HepG2 (cell line): ENCODE measurements around the gene NRK. TPM values are rescaled to one million over a fixed set of nuclear protein-coding genes. Genes with fewer than 3 reads are reported as not detected.

ENCODE experiments used
- ATAC-seq: fragments of 200-7000 bp; cut with Tn5 transposase; 3 replicates; pipeline ENCODE4 v1.9.1; 2020; ENCODE audit warnings: mild to moderate bottlenecking, moderate library complexity
- BruUV-seq: library from RNA; stranded (reverse); fragments of 400-500 nt; replicated peaks from 2 replicates; lab custom pipeline; 2021; lab: Mats Ljungman, UMichigan
- CTCF ChIA-PET: fragments of 300-600 bp; formaldehyde crosslinking; extraction: SDS; loops from one replicate; lab custom pipeline; 2021; ENCODE audit warnings: low total read pairs, inconsistent platforms, low intra/inter-chr PET ratio; lab: Yijun Ruan, JAX
- POLR2A ChIA-PET: fragments of 350-600 bp; sonication (Branson Sonifier 250); formaldehyde crosslinking; loops from one replicate; lab custom pipeline; 2020; ENCODE audit warnings: antibody characterized with exemption, inconsistent platforms; lab: Yijun Ruan, JAX
- DNase-seq: peaks from one replicate; pipeline ENCODE4 v3.0.0-alpha.2; 2015; ENCODE audit warnings: low spot score
- FAIRE-seq: peaks from 3 replicates; lab custom pipeline; 2011; peaks lifted over from hg19 to GRCh38; lab: Jason Lieb, UNC
- H2AFZ ChIP-seq: one replicate; pipeline ENCODE4 v1.6.1; 2011; ENCODE audit warnings: low read length, inconsistent platforms
- H3K27ac ChIP-seq: fragments of 300-600 bp; 3 replicates; pipeline ENCODE4 v1.8.0; 2011; ENCODE audit warnings: mixed run types, mild to moderate bottlenecking, mixed read lengths, low read length, inconsistent platforms; ENCODE audit not compliant: insufficient read depth; ENCODE audit errors: extremely low read length
- H3K27me3 ChIP-seq, 2 experiments: fragments of 200-600 bp in 1 of 2; 2 replicates in 1 of 2; 3 replicates in 1 of 2; pipeline versions ENCODE4 v1.6.0 to v1.8.0; 2011; ENCODE audit warnings: low read length in 2 of 2, mild to moderate bottlenecking in 2 of 2, moderate library complexity in 2 of 2, inconsistent platforms in 1 of 2; ENCODE audit not compliant: insufficient read depth in 2 of 2, control insufficient read depth in 1 of 2
- H3K36me3 ChIP-seq, 2 experiments: fragments of 200-600 bp in 1 of 2; replicated peaks in 1 of 2; 2 replicates in 1 of 2; 3 replicates in 1 of 2; pipeline versions ENCODE4 v1.5.1 to v1.8.0; 2011; ENCODE audit warnings: low read length in 2 of 2, inconsistent platforms in 1 of 2; ENCODE audit not compliant: insufficient read depth in 2 of 2, control insufficient read depth in 1 of 2
- H3K4me1 ChIP-seq: 2 replicates; pipeline ENCODE4 v1.5.1; 2012; ENCODE audit warnings: low read length, inconsistent platforms; ENCODE audit not compliant: insufficient read depth
- H3K4me2 ChIP-seq: 2 replicates; pipeline ENCODE4 v1.6.0; 2011; ENCODE audit warnings: low read depth, low read length, inconsistent platforms
- H3K4me3 ChIP-seq, 3 experiments: fragments of 200-600 bp in 1 of 3; sonication (generic), shearing (Covaris generic) in 1 of 3; replicated peaks in 1 of 3; 2 replicates each; pipeline ENCODE4 v1.5.1; 2011 to 2016; ENCODE audit warnings: low read length in 3 of 3, inconsistent platforms in 2 of 3, low read depth in 2 of 3, mild to moderate bottlenecking in 2 of 3, control low read depth in 1 of 3, mixed read lengths in 1 of 3; ENCODE audit not compliant: insufficient read depth in 1 of 3
- H3K79me2 ChIP-seq: one replicate; pipeline ENCODE4 v1.6.1; 2011; ENCODE audit warnings: low read length, inconsistent platforms; ENCODE audit not compliant: insufficient read depth
- H3K9ac ChIP-seq: 2 replicates; pipeline ENCODE4 v1.6.0; 2011; ENCODE audit warnings: mild to moderate bottlenecking, low read depth, low read length, inconsistent platforms; ENCODE audit not compliant: insufficient read depth
- H3K9me3 ChIP-seq: 2 replicates; pipeline ENCODE4 v1.5.1; 2012; ENCODE audit warnings: mild to moderate bottlenecking, low read length
- H4K20me1 ChIP-seq: 2 replicates; pipeline ENCODE4 v1.6.0; 2011; ENCODE audit warnings: inconsistent platforms, mild to moderate bottlenecking, low read length, moderate library complexity; ENCODE audit not compliant: insufficient read depth
- ASH2L ChIP-seq: fragments of 300-600, 200-600 bp; sonication (generic); IDR thresholded peaks from 2 replicates; pipeline ENCODE4 v1.7.0; 2017; ENCODE audit warnings: low read depth, mild to moderate bottlenecking, moderate library complexity, mixed read lengths, low read length; ENCODE audit not compliant: insufficient read length
- HHEX ChIP-seq: IDR thresholded peaks from 2 replicates; pipeline ENCODE4 v1.6.1; 2016; ENCODE audit warnings: control low read depth
- MAFK ChIP-seq, 2 experiments: IDR thresholded peaks in 1 of 2; conservative IDR thresholded peaks in 1 of 2; 2 replicates each; pipeline ENCODE4 v1.6.1; 2011; ENCODE audit warnings: improper control_type of control experiment in 2 of 2, low read length in 2 of 2
- NCOA2 ChIP-seq: sonication (generic); formaldehyde crosslinking; IDR thresholded peaks from 2 replicates; pipeline ENCODE4 v1.8.0; 2022; ENCODE audit warnings: inconsistent platforms
- RARA ChIP-seq: IDR thresholded peaks from 2 replicates; pipeline ENCODE4 v1.6.1; 2016; ENCODE audit warnings: missing genetic modification reagents, missing compliant biosample characterization
- SOX13 ChIP-seq, 3 experiments: fragments of 450-650 bp in 1 of 3; sonication (generic) in 1 of 3; formaldehyde crosslinking in 1 of 3; IDR thresholded peaks in 2 of 3; conservative IDR thresholded peaks in 1 of 3; 2 replicates each; pipeline versions ENCODE4 v1.5.0 to v1.6.1; 2016 to 2020; ENCODE audit warnings: antibody characterized with exemption in 1 of 3, mild to moderate bottlenecking in 1 of 3, missing compliant biosample characterization in 1 of 3, missing genetic modification reagents in 1 of 3, moderate library complexity in 1 of 3
- SP140L ChIP-seq: sonication (generic); formaldehyde crosslinking; IDR thresholded peaks from 2 replicates; pipeline ENCODE4 v1.4.0; 2020; ENCODE audit warnings: missing genetic modification reagents, borderline replicate concordance
- TCF7L2 ChIP-seq: IDR thresholded peaks from 2 replicates; pipeline ENCODE4 v1.6.1; 2011; ENCODE audit warnings: mild to moderate bottlenecking, low read depth, low read length, moderate library complexity
- TSC22D2 ChIP-seq: sonication (generic); formaldehyde crosslinking; IDR thresholded peaks from 2 replicates; pipeline ENCODE4 v1.5.1; 2020; ENCODE audit warnings: missing genetic modification reagents, mild to moderate bottlenecking, borderline replicate concordance
- ZBED4 ChIP-seq: sonication (generic); formaldehyde crosslinking; IDR thresholded peaks from 2 replicates; pipeline ENCODE4 v1.4.0; 2020; ENCODE audit warnings: missing genetic modification reagents, borderline replicate concordance
- ZNF326 ChIP-seq: sonication (generic); formaldehyde crosslinking; IDR thresholded peaks from 2 replicates; pipeline ENCODE4 v1.4.0; 2020; ENCODE audit warnings: missing genetic modification reagents, borderline replicate concordance
- ZNF607 ChIP-seq: sonication (generic); formaldehyde crosslinking; IDR thresholded peaks from 2 replicates; pipeline ENCODE4 v1.5.1; 2020; ENCODE audit warnings: missing genetic modification reagents, mild to moderate bottlenecking, borderline replicate concordance
- ZNF773 ChIP-seq: sonication (generic); formaldehyde crosslinking; IDR thresholded peaks from 2 replicates; pipeline ENCODE4 v1.4.0; 2020; ENCODE audit warnings: missing genetic modification reagents, borderline replicate concordance
- ZNF775 ChIP-seq: sonication (generic); formaldehyde crosslinking; IDR thresholded peaks from 2 replicates; pipeline ENCODE4 v1.4.0; 2020; ENCODE audit warnings: missing genetic modification reagents, mild to moderate bottlenecking, moderate library complexity, borderline replicate concordance
- ZNF780A ChIP-seq: sonication (generic); formaldehyde crosslinking; IDR thresholded peaks from 2 replicates; pipeline ENCODE4 v1.8.0; 2022; ENCODE audit warnings: mild to moderate bottlenecking, missing genetic modification reagents, moderate library complexity
- WGBS: methylation state at CpG from one replicate; pipeline ENCODE4 v1.1.6; 2017; ENCODE audit warnings: low lambda C conversion rate; 5-methylcytosine and 5-hydroxymethylcytosine counted together
- in situ Hi-C: cut with HindIII; loops from 2 replicates; pipeline ENCODE4 v1.10.0; 2017; ENCODE audit warnings: low pct_unique_long_range_greater_than_20kb; ENCODE audit not compliant: extremely low pct_ligation_motif_present
- intact Hi-C: fragments of 100-400 bp; cut with micrococcal nuclease; formaldehyde crosslinking; loops from one replicate; pipeline ENCODE4 v1.10.0; 2022; ENCODE audit not compliant: unreplicated experiment
- polyA plus RNA-seq, 8 experiments: library from polyadenylated mRNA; depleted of rRNA in 3 of 8; stranded (reverse) in 7 of 8; unstranded in 1 of 8; fragments of >200 nt; fragmentation: Illumina TruSeq in 4 of 8; extraction: Trizol in 4 of 8; gene quantifications; 2 replicates each; pipeline versions ENCODE4 v1.2.1 to v1.2.3, GENCODE V29; 2011 to 2016; ENCODE audit warnings: low read depth in 4 of 8, missing spikeins in 1 of 8, mixed read lengths in 1 of 8; ENCODE audit not compliant: insufficient read depth in 1 of 8
- total RNA-seq, 5 experiments: library from RNA; depleted of rRNA; stranded (reverse); fragments of >200 nt; fragmentation: Illumina TruSeq; extraction: Trizol; gene quantifications; 2 replicates each; pipeline ENCODE4 v1.2.3, GENCODE V29; 2016; ENCODE audit warnings: low read depth in 1 of 5
- TF ChIP-seq, protein P1 (sequence below): IDR thresholded peaks from 2 replicates; pipeline ENCODE4 v1.6.1; 2016; ENCODE audit warnings: low read depth, missing genetic modification reagents, missing compliant biosample characterization

Gene NRK
- total and polyA plus RNA-seq, 2 of the 13 experiments (the other 11 are each of a cell fraction or from before 2014, with no cell fraction given) = not detected

DNA sequence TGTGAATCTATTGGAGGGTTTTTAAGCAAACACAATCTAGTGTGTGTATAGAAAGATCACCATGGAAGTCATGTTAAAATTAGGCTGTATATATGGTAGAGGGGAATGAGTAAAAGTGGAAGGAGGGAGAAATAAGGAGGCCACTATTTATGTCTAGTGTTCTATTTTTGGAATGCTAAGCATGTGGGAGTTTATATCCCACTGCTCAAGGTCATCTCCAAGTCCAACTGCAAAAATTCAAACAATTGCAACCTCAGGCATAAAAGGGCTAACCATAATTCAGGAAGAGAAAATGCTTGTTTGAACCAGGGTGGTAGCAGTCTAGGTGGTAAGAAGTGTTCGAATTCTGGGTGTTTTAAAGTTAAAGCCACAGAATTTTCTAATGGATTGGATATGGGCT, 177.0 kb downstream of the NRK start:
- in situ Hi-C loops = no loop called here
- Histone ChIP-seq H3K4me3 (no peak overlapping the region), H2AFZ (no peak overlapping the region), H3K27ac (no peak overlapping the region), H3K9me3 (no peaks in the 10 kb centered on the region), H3K9ac (no peak overlapping the region), H3K4me2 (peak overlapping the region; percentile 23; the same call in 1 of the 2 replicates), H3K27me3 (no peaks in the 10 kb centered on the region), H3K79me2 (no peaks in the 10 kb centered on the region), H3K4me1 (peaks cover 36% of the 10 kb centered on the region), H4K20me1 (no peaks in the 10 kb centered on the region), H3K36me3 (no peaks in the 10 kb centered on the region)
- WGBS = 6% methylated on average over 1 of the region's 1 CpG
- DNase-seq (peak; percentile 45), FAIRE-seq (no peak), ATAC-seq (peak; percentile 35)
- no TSS peak for BruUV-seq
- ChIA-PET CTCF (no interaction called here), POLR2A (no interaction called here)
- intact Hi-C loops = no loop called here
- TF ChIP-seq RARA (peak; percentile 56; the same call in 1 of the 2 replicates), ZBED4 (CRISPR knock-in tag) (no peak), HHEX (CRISPR knock-in tag) (no peak), ZNF780A (CRISPR knock-in tag) (no peak), TCF7L2 (no peak), ASH2L (no peak), ZNF607 (CRISPR knock-in tag) (no peak), ZNF775 (CRISPR knock-in tag) (no peak), SOX13 (IDR thresholded peaks at IDR 0.05) (no peak), SOX13 (CRISPR knock-in tag; conservative IDR thresholded peaks at IDR 0.05 in 1 of 2, IDR thresholded peaks at IDR 0.05 in 1 of 2) (peak in 1 of 2 experiments; percentile 68; a peak in 2 of 4 replicates), ZNF326 (CRISPR knock-in tag) (no peak), ZNF773 (CRISPR knock-in tag) (no peak), MAFK (conservative IDR thresholded peaks at IDR 0.05 in 1 of 2, IDR thresholded peaks at IDR 0.05 in 1 of 2; ENCODE audit: low read length in 2 of 2) (0 out of 4 replicates have a peak, but pooled peaks of 1 of the 2 experiments have one; percentile 4), SP140L (CRISPR knock-in tag) (no peak), NCOA2 (CRISPR knock-in tag) (no peak), TSC22D2 (CRISPR knock-in tag) (no peak)
- TF ChIP-seq, protein P1, sequence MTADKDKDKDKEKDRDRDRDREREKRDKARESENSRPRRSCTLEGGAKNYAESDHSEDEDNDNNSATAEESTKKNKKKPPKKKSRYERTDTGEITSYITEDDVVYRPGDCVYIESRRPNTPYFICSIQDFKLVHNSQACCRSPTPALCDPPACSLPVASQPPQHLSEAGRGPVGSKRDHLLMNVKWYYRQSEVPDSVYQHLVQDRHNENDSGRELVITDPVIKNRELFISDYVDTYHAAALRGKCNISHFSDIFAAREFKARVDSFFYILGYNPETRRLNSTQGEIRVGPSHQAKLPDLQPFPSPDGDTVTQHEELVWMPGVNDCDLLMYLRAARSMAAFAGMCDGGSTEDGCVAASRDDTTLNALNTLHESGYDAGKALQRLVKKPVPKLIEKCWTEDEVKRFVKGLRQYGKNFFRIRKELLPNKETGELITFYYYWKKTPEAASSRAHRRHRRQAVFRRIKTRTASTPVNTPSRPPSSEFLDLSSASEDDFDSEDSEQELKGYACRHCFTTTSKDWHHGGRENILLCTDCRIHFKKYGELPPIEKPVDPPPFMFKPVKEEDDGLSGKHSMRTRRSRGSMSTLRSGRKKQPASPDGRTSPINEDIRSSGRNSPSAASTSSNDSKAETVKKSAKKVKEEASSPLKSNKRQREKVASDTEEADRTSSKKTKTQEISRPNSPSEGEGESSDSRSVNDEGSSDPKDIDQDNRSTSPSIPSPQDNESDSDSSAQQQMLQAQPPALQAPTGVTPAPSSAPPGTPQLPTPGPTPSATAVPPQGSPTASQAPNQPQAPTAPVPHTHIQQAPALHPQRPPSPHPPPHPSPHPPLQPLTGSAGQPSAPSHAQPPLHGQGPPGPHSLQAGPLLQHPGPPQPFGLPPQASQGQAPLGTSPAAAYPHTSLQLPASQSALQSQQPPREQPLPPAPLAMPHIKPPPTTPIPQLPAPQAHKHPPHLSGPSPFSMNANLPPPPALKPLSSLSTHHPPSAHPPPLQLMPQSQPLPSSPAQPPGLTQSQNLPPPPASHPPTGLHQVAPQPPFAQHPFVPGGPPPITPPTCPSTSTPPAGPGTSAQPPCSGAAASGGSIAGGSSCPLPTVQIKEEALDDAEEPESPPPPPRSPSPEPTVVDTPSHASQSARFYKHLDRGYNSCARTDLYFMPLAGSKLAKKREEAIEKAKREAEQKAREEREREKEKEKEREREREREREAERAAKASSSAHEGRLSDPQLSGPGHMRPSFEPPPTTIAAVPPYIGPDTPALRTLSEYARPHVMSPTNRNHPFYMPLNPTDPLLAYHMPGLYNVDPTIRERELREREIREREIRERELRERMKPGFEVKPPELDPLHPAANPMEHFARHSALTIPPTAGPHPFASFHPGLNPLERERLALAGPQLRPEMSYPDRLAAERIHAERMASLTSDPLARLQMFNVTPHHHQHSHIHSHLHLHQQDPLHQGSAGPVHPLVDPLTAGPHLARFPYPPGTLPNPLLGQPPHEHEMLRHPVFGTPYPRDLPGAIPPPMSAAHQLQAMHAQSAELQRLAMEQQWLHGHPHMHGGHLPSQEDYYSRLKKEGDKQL (CRISPR knock-in tag) = no peak
